Endothelial cell (in vitro differentiated cells): ENCODE data around the gene ITGA2. TPM values are rescaled to one million over a fixed set of nuclear protein-coding genes. Genes with fewer than 3 reads are reported as not detected.

Experiments
- DNase-seq: peaks from one replicate; pipeline ENCODE4 v3.0.0; 2021; ENCODE audit warnings: low spot score
- H3K27ac Mint-ChIP-seq: one replicate; pipeline ENCODE4 v1.8.0; 2021; ENCODE audit warnings: mixed read lengths, inconsistent platforms; ENCODE audit not compliant: unreplicated experiment
- H3K27me3 Mint-ChIP-seq: one replicate; pipeline ENCODE4 v1.8.0; 2021; ENCODE audit warnings: mild to moderate bottlenecking, moderate library complexity, mixed read lengths, inconsistent platforms; ENCODE audit not compliant: unreplicated experiment
- H3K36me3 Mint-ChIP-seq: one replicate; pipeline ENCODE4 v1.8.0; 2021; ENCODE audit warnings: mild to moderate bottlenecking, low read depth, mixed read lengths, inconsistent platforms; ENCODE audit not compliant: unreplicated experiment
- H3K4me1 Mint-ChIP-seq: one replicate; pipeline ENCODE4 v1.8.0; 2021; ENCODE audit warnings: mild to moderate bottlenecking, mixed read lengths, inconsistent platforms; ENCODE audit not compliant: unreplicated experiment
- H3K4me3 Mint-ChIP-seq: one replicate; pipeline ENCODE4 v1.8.0; 2021; ENCODE audit warnings: mild to moderate bottlenecking, mixed read lengths, inconsistent platforms; ENCODE audit not compliant: unreplicated experiment
- H3K9me3 Mint-ChIP-seq: one replicate; pipeline ENCODE4 v1.8.0; 2021; ENCODE audit warnings: mixed read lengths, inconsistent platforms; ENCODE audit not compliant: unreplicated experiment
- CTCF ChIP-seq: fragments of 200-600 bp; sonication (generic); IDR thresholded peaks from one replicate; pipeline ENCODE4 v1.5.0; 2021; ENCODE audit warnings: antibody characterized with exemption; ENCODE audit not compliant: unreplicated experiment
- total RNA-seq: library from RNA; stranded (reverse); fragmentation: NEBNext Ultra II Directional; extraction: Animal tissue kit (Norgen Biotek cat#: 25700); gene quantifications from one replicate; pipeline ENCODE4 v1.2.1, GENCODE V29; 2021; ENCODE audit not compliant: unreplicated experiment

The ITGA2 gene
- total RNA-seq, 1 donor from 2014 or later: 15.1 TPM

GRCh38 chr5:53071738-53072137, 82.6 kb downstream of the ITGA2 start:
- Mint-ChIP-seq H3K4me1 (no peaks in the 10 kb centered on the region), H3K27me3 (no peaks in the 10 kb centered on the region), H3K36me3 (peaks cover 7% of the 10 kb centered on the region), H3K4me3 (no peak overlapping the region), H3K9me3 (no peaks in the 10 kb centered on the region), H3K27ac (no peak overlapping the region)
- DNase-seq: no peak
- no peak for TF ChIP-seq CTCF

- Mint-ChIP-seq H3K27me3 (no peaks in the 10 kb centered on the region), H3K36me3 (peaks cover 7% of the 10 kb centered on the region), H3K9me3 (no peaks in the 10 kb centered on the region), H3K27ac (no peak overlapping the region), H3K4me1 (no peaks in the 10 kb centered on the region), H3K4me3 (no peak overlapping the region)
- no peak for DNase-seq
- TF ChIP-seq CTCF: no peak
These were observed 84.2 kb downstream of the ITGA2 start for GRCh38 chr5:53073348-53073747.

GRCh38 chr5:53076014-53076583, 86.9 kb downstream of the ITGA2 start:
- no peak for DNase-seq
- no peaks in the 10 kb centered on the region for H3K27me3 Mint-ChIP-seq
- no peaks in the 10 kb centered on the region for H3K4me1 Mint-ChIP-seq
- no peak for TF ChIP-seq CTCF
- H3K4me3 Mint-ChIP-seq: no peak overlapping the region
- no peak overlapping the region for H3K27ac Mint-ChIP-seq
- peaks cover 7% of the 10 kb centered on the region for H3K36me3 Mint-ChIP-seq
- H3K9me3 Mint-ChIP-seq: no peaks in the 10 kb centered on the region

GRCh38 chr5:53080271-53080670, 91.1 kb downstream of the ITGA2 start:
- H3K4me3 Mint-ChIP-seq: no peak overlapping the region
- DNase-seq: no peak
- no peaks in the 10 kb centered on the region for H3K9me3 Mint-ChIP-seq
- H3K4me1 Mint-ChIP-seq: no peaks in the 10 kb centered on the region
- TF ChIP-seq CTCF: no peak
- H3K27ac Mint-ChIP-seq: no peak overlapping the region
- peaks cover 14% of the 10 kb centered on the region for H3K36me3 Mint-ChIP-seq
- H3K27me3 Mint-ChIP-seq: no peaks in the 10 kb centered on the region

GRCh38 chr5:53083927-53084326, 94.8 kb downstream of the ITGA2 start:
- Mint-ChIP-seq H3K27ac (no peak overlapping the region), H3K4me1 (no peaks in the 10 kb centered on the region), H3K27me3 (no peaks in the 10 kb centered on the region), H3K4me3 (no peak overlapping the region), H3K36me3 (peaks cover 29% of the 10 kb centered on the region), H3K9me3 (no peaks in the 10 kb centered on the region)
- DNase-seq: no peak
- TF ChIP-seq CTCF: no peak
